HCT116 (cell line): ENCODE results near the gene CTRB2. TPM values are rescaled to one million over a fixed set of nuclear protein-coding genes. Genes with fewer than 3 reads are reported as not detected.

Source experiments
- ATAC-seq: fragments of 200-7000 bp; cut with Tn5 transposase; 2 replicates; pipeline ENCODE4 v1.9.1; 2020; ENCODE audit warnings: mild to moderate bottlenecking, moderate library complexity
- Bru-seq: library from RNA; stranded (reverse); fragments of 400-500 nt; gene quantifications from one replicate; lab custom pipeline; 2021; lab: Mats Ljungman, UMichigan
- BruChase-seq, 2 experiments: library from RNA; stranded (reverse); fragments of 400-500 nt; gene quantifications; one replicate each; lab custom pipeline; 2021; lab: Mats Ljungman, UMichigan
- BruUV-seq: library from RNA; stranded (reverse); fragments of 400-500 nt; replicated peaks from 2 replicates; lab custom pipeline; 2021; lab: Mats Ljungman, UMichigan
- CTCF ChIA-PET: fragments of 300-600 bp; sonication (Branson Sonifier 250); formaldehyde crosslinking; loops from one replicate; lab custom pipeline; 2021; ENCODE audit warnings: antibody characterized with exemption; lab: Charles Lee
- POLR2A ChIA-PET: fragments of 300-600, 350-600 bp; sonication (Branson Sonifier 250); formaldehyde crosslinking; loops from one replicate; lab custom pipeline; 2021; ENCODE audit warnings: antibody characterized with exemption; lab: Charles Lee
- RAD21 ChIA-PET, 2 experiments: fragments of 300-600 bp; sonication (Branson Sonifier 250); formaldehyde crosslinking; loops; one replicate each; lab custom pipeline; 2023; ENCODE audit warnings: low total read pairs in 2 of 2; ENCODE audit not compliant: uncharacterized antibody in 2 of 2, unreplicated experiment in 2 of 2, low non-redundant PET in 1 of 2; lab: Charles Lee
- DNase-seq: peaks from one replicate; pipeline ENCODE4 v3.0.0-alpha.2; 2010; ENCODE audit warnings: low read depth, low spot score
- H2AFZ ChIP-seq: fragments of 200-600 bp; shearing (Covaris generic), sonication (generic); 2 replicates; pipeline ENCODE4 v1.6.1; 2017; ENCODE audit warnings: low read depth, mixed run types, mixed read lengths, antibody characterized with exemption, low read length; ENCODE audit not compliant: poor library complexity, severe bottlenecking
- H3K27ac ChIP-seq: 2 replicates; pipeline ENCODE4 v1.5.1; 2012; ENCODE audit warnings: low read depth, low read length
- H3K27me3 ChIP-seq: fragments of 200-600 bp; sonication (generic); 2 replicates; pipeline ENCODE4 v1.6.1; 2016; ENCODE audit warnings: mixed run types, low read length, mixed read lengths; ENCODE audit not compliant: insufficient read depth
- H3K36me3 ChIP-seq, 2 experiments: fragments of 200-500 bp in 1 of 2; fragments of 200-600 bp in 1 of 2; sonication (Bioruptor generic) in 1 of 2; sonication (generic) in 1 of 2; 2 replicates each; pipeline versions ENCODE4 v1.5.1 to v1.6.1; 2014 to 2016; ENCODE audit warnings: low read length in 2 of 2, inconsistent platforms in 1 of 2, mixed read lengths in 1 of 2, mixed run types in 1 of 2; ENCODE audit not compliant: insufficient read depth in 2 of 2, control insufficient read depth in 1 of 2
- H3K4me1 ChIP-seq, 2 experiments: fragments of 200-600 bp in 1 of 2; sonication (generic) in 1 of 2; 2 replicates each; pipeline versions ENCODE4 v1.5.1 to v1.6.1; 2012 to 2017; ENCODE audit warnings: low read length in 2 of 2, inconsistent platforms in 1 of 2, mild to moderate bottlenecking in 1 of 2, mixed read lengths in 1 of 2, mixed run types in 1 of 2, moderate library complexity in 1 of 2; ENCODE audit not compliant: insufficient read depth in 2 of 2, control insufficient read depth in 1 of 2
- H3K4me2 ChIP-seq: fragments of 200-600 bp; sonication (generic); 2 replicates; pipeline ENCODE4 v1.6.1; 2017; ENCODE audit warnings: mixed run types, low read length, mixed read lengths
- H3K4me3 ChIP-seq, 2 experiments: fragments of 200-600 bp in 1 of 2; sonication (generic) in 1 of 2; replicated peaks in 1 of 2; 2 replicates each; pipeline ENCODE4 v1.5.1; 2011 to 2016; ENCODE audit warnings: low read length in 2 of 2, control low read depth in 1 of 2, low read depth in 1 of 2, mild to moderate bottlenecking in 1 of 2, mixed read lengths in 1 of 2, mixed run types in 1 of 2
- H3K79me2 ChIP-seq: fragments of 200-600 bp; sonication (generic); 2 replicates; pipeline ENCODE4 v1.6.1; 2017; ENCODE audit warnings: mild to moderate bottlenecking, mixed run types, low read length, moderate library complexity, mixed read lengths; ENCODE audit not compliant: insufficient read depth
- H3K9ac ChIP-seq: fragments of 200-600 bp; sonication (generic); 2 replicates; pipeline ENCODE4 v1.6.1; 2016; ENCODE audit warnings: low read length, mixed read lengths
- H3K9me2 ChIP-seq: fragments of 200-600 bp; sonication (generic), shearing (Covaris generic); 2 replicates; pipeline ENCODE4 v1.6.1; 2017; ENCODE audit warnings: mixed run types, mild to moderate bottlenecking, moderate library complexity; ENCODE audit not compliant: insufficient read depth
- H3K9me3 ChIP-seq, 2 experiments: fragments of 200-500 bp in 1 of 2; fragments of 200-600 bp in 1 of 2; sonication (Bioruptor generic) in 1 of 2; sonication (generic) in 1 of 2; 2 replicates each; pipeline ENCODE4 v1.6.1; 2014 to 2017; ENCODE audit warnings: low read length in 2 of 2, mixed read lengths in 2 of 2, inconsistent platforms in 1 of 2, low read depth in 1 of 2, mild to moderate bottlenecking in 1 of 2, mixed run types in 1 of 2, moderate library complexity in 1 of 2; ENCODE audit not compliant: control insufficient read depth in 1 of 2, insufficient read depth in 1 of 2
- H4K20me1 ChIP-seq: fragments of 200-600 bp; sonication (generic), shearing (Covaris generic); 2 replicates; pipeline ENCODE4 v1.6.1; 2017; ENCODE audit warnings: mixed run types, mild to moderate bottlenecking, moderate library complexity; ENCODE audit not compliant: insufficient read depth
- ATF3 ChIP-seq: IDR thresholded peaks from 2 replicates; pipeline ENCODE4 v1.6.1; 2012
- CBX3 ChIP-seq: IDR thresholded peaks from 2 replicates; pipeline ENCODE4 v1.6.1; 2012; ENCODE audit warnings: low read depth
- EGR1 ChIP-seq: IDR thresholded peaks from 2 replicates; pipeline ENCODE4 v1.6.1; 2012; ENCODE audit warnings: low read depth
- EZH2 ChIP-seq: fragments of 200-600 bp; sonication (generic); IDR thresholded peaks from 2 replicates; pipeline ENCODE4 v1.6.1; 2017; ENCODE audit warnings: antibody characterized with exemption, mixed run types
- EZH2phosphoT487 ChIP-seq: fragments of 200-600 bp; IDR thresholded peaks from 2 replicates; pipeline ENCODE4 v1.6.1; 2018; ENCODE audit warnings: antibody characterized with exemption, borderline replicate concordance
- FOSL1 ChIP-seq: IDR thresholded peaks from 2 replicates; pipeline ENCODE4 v1.6.1; 2012; ENCODE audit warnings: low read depth
- JUND ChIP-seq: IDR thresholded peaks from 2 replicates; pipeline ENCODE4 v1.6.1; 2012
- MAX ChIP-seq: IDR thresholded peaks from 2 replicates; pipeline ENCODE4 v1.6.1; 2012
- POLR2A ChIP-seq: IDR thresholded peaks from 2 replicates; pipeline ENCODE4 v1.7.0; 2011; ENCODE audit warnings: borderline replicate concordance; ENCODE audit not compliant: insufficient read depth, insufficient read length; ENCODE audit errors: extremely low read depth
- POLR2AphosphoS5 ChIP-seq: IDR thresholded peaks from 2 replicates; pipeline ENCODE4 v1.6.1; 2011; ENCODE audit warnings: mild to moderate bottlenecking, low read depth, low read length, moderate library complexity
- RAD21 ChIP-seq: IDR thresholded peaks from 2 replicates; pipeline ENCODE4 v1.6.1; 2012; ENCODE audit warnings: low read depth, mild to moderate bottlenecking
- SIN3A ChIP-seq: IDR thresholded peaks from 2 replicates; pipeline ENCODE4 v1.6.1; 2012; ENCODE audit warnings: low read depth
- SRF ChIP-seq: IDR thresholded peaks from 2 replicates; pipeline ENCODE4 v1.6.1; 2012; ENCODE audit warnings: low read depth
- TCF7L2 ChIP-seq: IDR thresholded peaks from 2 replicates; pipeline ENCODE4 v1.7.0; 2011; ENCODE audit warnings: borderline replicate concordance, inconsistent platforms; ENCODE audit not compliant: insufficient read depth, insufficient read length; ENCODE audit errors: extremely low read depth
- YY1 ChIP-seq: IDR thresholded peaks from 2 replicates; pipeline ENCODE4 v1.6.1; 2011; ENCODE audit warnings: low read length, low read depth, moderate library complexity, mild to moderate bottlenecking; ENCODE audit not compliant: insufficient replicate concordance; ENCODE audit errors: extremely low read depth
- ZFX ChIP-seq: fragments of 450-650 bp; IDR thresholded peaks from 2 replicates; pipeline ENCODE4 v1.6.1; 2017
- intact Hi-C: fragments of 100-400 bp; cut with micrococcal nuclease; formaldehyde crosslinking; loops from 2 replicates; pipeline ENCODE4 v1.10.0; 2022
- long read RNA-seq: library from polyadenylated mRNA; unstranded; transcript quantifications from one replicate; pipeline ENCODE4 v2.0.0, GENCODE V29; 2021; ENCODE audit not compliant: unreplicated experiment
- polyA plus RNA-seq: library from polyadenylated mRNA; unstranded; fragments of >200 nt; gene quantifications from 2 replicates; pipeline ENCODE4 v1.2.1, GENCODE V29; 2012; ENCODE audit warnings: missing spikeins
- total RNA-seq: library from RNA; stranded (reverse); gene quantifications from one replicate; pipeline ENCODE4 v1.2.1, GENCODE V29; 2021; ENCODE audit not compliant: unreplicated experiment

Gene CTRB2
- 10.0 TPM for total RNA-seq
- 0.03 TPM in 1 of 2 replicates, not detected in the other for polyA plus RNA-seq
- not detected for Bru-seq, nascent RNA
- percentile 14 among the genes with signal in this experiment for BruChase-seq, experiment 1, labeled RNA remaining after a 6-hour chase
- BruChase-seq, experiment 2, labeled RNA remaining after a 2-hour chase, result not detected
- long read RNA-seq, result 0 reads

GRCh38 chr16:75206749-75207451 lies at the start of gene CTRB2:
CTRB2 (minus strand) TSS chr16:75207161; CDS start chr16:75207141, 20 bp downstream.
- RAD21 ChIA-PET, result no interaction called here
- TF ChIP-seq CBX3 (no peak), FOSL1 (no peak), RAD21 (no peak), EZH2phosphoT487 (no peak)
- no peaks in the 10 kb centered on the region for H3K9me3 ChIP-seq
- no peak within 1 kb of the TSS for H3K27ac ChIP-seq
- H3K27me3 ChIP-seq, result no peaks in the 10 kb centered on the region
- no peaks in the 10 kb centered on the region for H3K79me2 ChIP-seq
- no peak within 1 kb of the TSS for H3K4me3 ChIP-seq
- no peaks in the 10 kb centered on the region for H3K9me2 ChIP-seq
- ATAC-seq (0 out of 2 replicates have a peak, but pooled peaks have one; percentile 15), DNase-seq (no peak)
- intact Hi-C loops, result no loop called here
- no peak within 1 kb of the TSS for H3K4me2 ChIP-seq
- CTCF ChIA-PET, result no interaction called here
- BruUV-seq, result no TSS peak
- H3K36me3 ChIP-seq, result no peaks in the 10 kb centered on the region
- no peak within 1 kb of the TSS for H3K9ac ChIP-seq
- POLR2A ChIA-PET, result interaction anchor here (1.0 kb wide), 1 partner anchor 18 kb away, joined by 4 read pairs; no protein-coding TSS in a partner anchor
- H2AFZ ChIP-seq, result no peak within 1 kb of the TSS
- H3K4me1 ChIP-seq, result no peaks in the 10 kb centered on the region
- no peaks in the 10 kb centered on the region for H4K20me1 ChIP-seq

GRCh38 chr16:75256059-75256571 lies 49.2 kb upstream of the CTRB2 start:
- ChIA-PET RAD21 (no interaction called here), POLR2A (interaction anchor here (1.2 kb wide), 1 partner anchor 649 kb away, joined by 4 read pairs; the partner anchor contains the start of gene GLG1), CTCF (no interaction called here)
- Histone ChIP-seq H4K20me1 (no peaks in the 10 kb centered on the region), H3K79me2 (peaks cover 67% of the 10 kb centered on the region), H3K9ac (no peak overlapping the region), H3K4me1 (peaks cover 31 to 57% of the 10 kb centered on the region in 2 experiments), H3K4me2 (peak overlapping the region; percentile 30; the same call in 1 of the 2 replicates), H3K36me3 (no peaks in the 10 kb centered on the region), H3K4me3 (no peak overlapping the region), H2AFZ (no peak overlapping the region), H3K27ac (no peak overlapping the region; the same call in 1 of the 2 replicates), H3K9me2 (no peaks in the 10 kb centered on the region), H3K27me3 (no peaks in the 10 kb centered on the region), H3K9me3 (no peaks in the 10 kb centered on the region)
- ATAC-seq, result no peak
- no peak for DNase-seq
- intact Hi-C loops, result no loop called here
- BruUV-seq, result no TSS peak
- TF ChIP-seq ATF3, result no peak
- TF ChIP-seq EGR1, result no peak
- no peak for TF ChIP-seq FOSL1
- TF ChIP-seq EZH2, result no peak
- TF ChIP-seq ZFX, result no peak
- no peak for TF ChIP-seq POLR2AphosphoS5
- no peak for TF ChIP-seq SIN3A
- no peak for TF ChIP-seq EZH2phosphoT487
- no peak for TF ChIP-seq MAX
- no peak for TF ChIP-seq CBX3
- TF ChIP-seq TCF7L2, result no peak
- no peak for TF ChIP-seq JUND
- no peak for TF ChIP-seq SRF
- TF ChIP-seq POLR2A, result no peak
- no peak for TF ChIP-seq YY1
